H9 (cell line): Measurements from ENCODE around the gene FAAP100. TPM values are rescaled to one million over a fixed set of nuclear protein-coding genes. Genes with fewer than 3 reads are reported as not detected.

Experiments used
- DNase-seq: peaks from one replicate; pipeline ENCODE4 v3.0.0-alpha.2; 2017
- H2AFZ ChIP-seq: one replicate; pipeline ENCODE4 v1.6.1; 2013; ENCODE audit warnings: mild to moderate bottlenecking, low read length, control low read depth, moderate library complexity
- H2AK5ac ChIP-seq: 2 replicates; pipeline ENCODE4 v1.6.1; 2013; ENCODE audit warnings: low read length, control low read depth, mixed read lengths; ENCODE audit not compliant: insufficient read length
- H2BK120ac ChIP-seq: one replicate; pipeline ENCODE4 v1.6.1; 2013; ENCODE audit warnings: low read depth, mild to moderate bottlenecking, low read length, control low read depth, inconsistent platforms; ENCODE audit not compliant: poor library complexity, severe bottlenecking
- H2BK12ac ChIP-seq: 2 replicates; pipeline ENCODE4 v1.6.1; 2013; ENCODE audit warnings: low read length, control low read depth, mixed read lengths, low read depth; ENCODE audit not compliant: insufficient read length
- H2BK15ac ChIP-seq: 2 replicates; pipeline ENCODE4 v1.6.1; 2013; ENCODE audit warnings: low read depth, low read length, control low read depth
- H2BK20ac ChIP-seq: one replicate; pipeline ENCODE4 v1.6.1; 2013; ENCODE audit warnings: low read depth, mild to moderate bottlenecking, low read length, control low read depth, inconsistent platforms; ENCODE audit not compliant: poor library complexity, severe bottlenecking
- H2BK5ac ChIP-seq: 2 replicates; pipeline ENCODE4 v1.6.1; 2013; ENCODE audit warnings: low read length, control low read depth, mixed read lengths; ENCODE audit not compliant: insufficient read length
- H3K14ac ChIP-seq: 2 replicates; pipeline ENCODE4 v1.6.1; 2013; ENCODE audit warnings: low read length, control low read depth; ENCODE audit not compliant: insufficient read depth
- H3K18ac ChIP-seq: 2 replicates; pipeline ENCODE4 v1.6.1; 2013; ENCODE audit warnings: low read depth, mild to moderate bottlenecking, mixed read lengths, low read length, control low read depth; ENCODE audit not compliant: insufficient read length
- H3K23ac ChIP-seq: 2 replicates; pipeline ENCODE4 v1.6.1; 2013; ENCODE audit warnings: low read length, control low read depth, mixed read lengths, low read depth; ENCODE audit not compliant: insufficient read length
- H3K23me2 ChIP-seq: 2 replicates; pipeline ENCODE4 v1.6.1; 2013; ENCODE audit warnings: low read depth, mild to moderate bottlenecking, mixed read lengths, low read length, control low read depth; ENCODE audit not compliant: insufficient read length, poor library complexity, severe bottlenecking
- H3K27ac ChIP-seq: 2 replicates; pipeline ENCODE4 v1.5.1; 2013; ENCODE audit warnings: low read length, control low read depth, mixed read lengths, low read depth; ENCODE audit not compliant: insufficient read length
- H3K27me3 ChIP-seq: 2 replicates; pipeline ENCODE4 v1.6.1; 2013; ENCODE audit warnings: low read length, control low read depth, inconsistent platforms; ENCODE audit not compliant: insufficient read depth
- H3K4ac ChIP-seq: 2 replicates; pipeline ENCODE4 v1.6.1; 2013; ENCODE audit warnings: low read depth, mild to moderate bottlenecking, control low read depth, inconsistent platforms, low read length, moderate library complexity
- H3K4me1 ChIP-seq: 2 replicates; pipeline ENCODE4 v1.6.1; 2013; ENCODE audit warnings: low read length, control low read depth, inconsistent platforms; ENCODE audit not compliant: insufficient read depth
- H3K4me2 ChIP-seq: 2 replicates; pipeline ENCODE4 v1.6.1; 2013; ENCODE audit warnings: low read length, control low read depth, mixed read lengths; ENCODE audit not compliant: insufficient read length, insufficient read depth
- H3K56ac ChIP-seq: 2 replicates; pipeline ENCODE4 v1.6.1; 2013; ENCODE audit warnings: low read depth, mild to moderate bottlenecking, mixed read lengths, low read length, control low read depth; ENCODE audit not compliant: insufficient read length
- H3K79me1 ChIP-seq: 2 replicates; pipeline ENCODE4 v1.6.1; 2013; ENCODE audit warnings: low read depth, mild to moderate bottlenecking, moderate library complexity, low read length, control low read depth, inconsistent platforms; ENCODE audit not compliant: insufficient read depth, poor library complexity, severe bottlenecking
- H3K79me2 ChIP-seq: 2 replicates; pipeline ENCODE4 v1.6.1; 2013; ENCODE audit warnings: low read length, control low read depth, inconsistent platforms; ENCODE audit not compliant: insufficient read depth
- H3K9ac ChIP-seq: 2 replicates; pipeline ENCODE4 v1.6.1; 2013; ENCODE audit warnings: low read length, control low read depth, mixed read lengths; ENCODE audit not compliant: insufficient read length; ENCODE audit errors: extremely low read depth
- H3K9me3 ChIP-seq: one replicate; pipeline ENCODE4 v1.6.1; 2013; ENCODE audit warnings: low read depth, low read length, inconsistent platforms; ENCODE audit not compliant: control insufficient read depth
- H3T11ph ChIP-seq: one replicate; pipeline ENCODE4 v1.6.1; 2013; ENCODE audit warnings: mild to moderate bottlenecking, low read length, control low read depth, inconsistent platforms
- H4K20me1 ChIP-seq: one replicate; pipeline ENCODE4 v1.6.1; 2013; ENCODE audit not compliant: control insufficient read depth, insufficient read length, insufficient read depth
- H4K5ac ChIP-seq: 2 replicates; pipeline ENCODE4 v1.6.1; 2013; ENCODE audit warnings: low read depth, mild to moderate bottlenecking, mixed read lengths, low read length, control low read depth; ENCODE audit not compliant: insufficient read length
- H4K8ac ChIP-seq: replicated peaks from 2 replicates; pipeline ENCODE4 v1.6.1; 2013; ENCODE audit warnings: low read length, control low read depth, mixed read lengths, low read depth; ENCODE audit not compliant: insufficient read length
- H4K91ac ChIP-seq: 2 replicates; pipeline ENCODE4 v1.6.1; 2013; ENCODE audit warnings: low read depth, mild to moderate bottlenecking, moderate library complexity, mixed read lengths, low read length, control low read depth; ENCODE audit not compliant: insufficient read length
- H3K27ac Mint-ChIP-seq, 3 experiments: 2 replicates in 2 of 3; 3 replicates in 1 of 3; pipeline ENCODE4 v1.8.0; 2020 to 2021; ENCODE audit warnings: mixed read lengths in 3 of 3, mild to moderate bottlenecking in 1 of 3, moderate library complexity in 1 of 3
- H3K27me3 Mint-ChIP-seq: 2 replicates; pipeline ENCODE4 v1.8.0; 2021; ENCODE audit warnings: low read depth, mild to moderate bottlenecking, moderate library complexity, mixed read lengths
- H3K36me3 Mint-ChIP-seq, 3 experiments: 2 replicates in 2 of 3; 3 replicates in 1 of 3; pipeline ENCODE4 v1.8.0; 2020 to 2021; ENCODE audit warnings: low read depth in 3 of 3, mixed read lengths in 3 of 3; ENCODE audit not compliant: insufficient read depth in 1 of 3
- H3K4me1 Mint-ChIP-seq, 2 experiments: 2 replicates each; pipeline ENCODE4 v1.8.0; 2020; ENCODE audit warnings: mixed read lengths in 2 of 2
- H3K4me3 Mint-ChIP-seq, 2 experiments: 2 replicates in 1 of 2; 3 replicates in 1 of 2; pipeline ENCODE4 v1.8.0; 2020 to 2021; ENCODE audit warnings: mild to moderate bottlenecking in 2 of 2, mixed read lengths in 2 of 2, moderate library complexity in 1 of 2
- H3K9me3 Mint-ChIP-seq, 2 experiments: 2 replicates in 1 of 2; 3 replicates in 1 of 2; pipeline ENCODE4 v1.8.0; 2020; ENCODE audit warnings: mild to moderate bottlenecking in 2 of 2, mixed read lengths in 2 of 2, moderate library complexity in 1 of 2
- CTCF ChIP-seq: fragments of 200-600 bp; sonication (generic); conservative IDR thresholded peaks from 3 replicates; pipeline ENCODE4 v1.8.0; 2021; ENCODE audit warnings: antibody characterized with exemption, mild to moderate bottlenecking
- WGBS: extraction: QIAGEN DNeasy Blood & Tissue Kit; methylation state at CpG from one replicate; pipeline ENCODE4 v1.1.7; 2013; ENCODE audit warnings: missing lambda C conversion rate, low lambda C conversion rate, mixed read lengths; ENCODE audit not compliant: insufficient read length; ENCODE audit errors: extremely low coverage; 5-methylcytosine and 5-hydroxymethylcytosine counted together
- total RNA-seq: library from RNA; stranded (reverse); gene quantifications from 2 replicates; pipeline ENCODE4 v1.2.1, GENCODE V29; 2021

The FAAP100 gene
- total RNA-seq, 1 experiment from 2014 or later = 54.0 TPM

DNA sequence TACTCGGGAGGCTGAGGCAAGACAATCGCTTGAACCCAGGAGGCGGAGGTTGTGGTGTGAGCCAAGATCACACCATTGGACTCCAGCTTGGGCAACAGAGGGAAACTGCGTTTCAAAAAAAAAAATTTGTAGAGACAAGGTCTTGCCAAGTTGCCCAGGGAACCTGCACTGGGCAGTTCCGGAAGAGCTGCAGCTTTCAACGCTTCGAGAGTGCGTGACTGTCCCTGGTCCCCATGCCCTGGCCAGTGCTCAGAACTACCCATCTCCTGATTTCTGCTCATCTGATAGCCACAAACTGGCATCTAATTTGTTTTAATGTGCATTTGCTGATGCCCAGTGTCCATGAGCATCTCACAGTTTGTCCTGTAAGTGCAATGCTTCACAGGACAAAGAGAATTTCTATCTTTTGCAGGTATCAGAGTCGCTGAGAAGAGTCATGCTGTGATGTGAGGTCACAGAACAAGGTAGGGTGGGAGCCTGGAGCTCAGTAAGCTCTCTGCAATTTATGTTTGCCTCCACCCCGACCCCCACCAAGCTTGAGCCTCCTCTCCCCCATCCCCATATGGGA, 43.4 kb downstream of the FAAP100 start:
- H3K4me1 Mint-ChIP-seq = peaks cover 17 to 26% of the 10 kb centered on the region in 2 experiments
- H3K79me2 ChIP-seq = peaks cover 19% of the 10 kb centered on the region; the same call in 1 of the 2 replicates

More for the DNA sequence above, 43.4 kb downstream of the FAAP100 start:
- Histone ChIP-seq H3K9ac (no peak overlapping the region), H2BK5ac (no peak overlapping the region), H3T11ph (no peak overlapping the region), H3K27ac (no peak overlapping the region), H3K4ac (no peak overlapping the region), H3K4me2 (peak overlapping the region; percentile 97), H4K5ac (no peak overlapping the region), H3K23me2 (peaks cover 25% of the 10 kb centered on the region), H3K9me3 (no peaks in the 10 kb centered on the region), H3K27me3 (no peaks in the 10 kb centered on the region), H2BK20ac (no peak overlapping the region), H3K4me1 (no peaks in the 10 kb centered on the region), H4K91ac (no peak overlapping the region), H3K79me1 (no peaks in the 10 kb centered on the region), H3K14ac (no peak overlapping the region), H3K56ac (no peak overlapping the region), H4K8ac (no peak overlapping the region), H2BK12ac (no peak overlapping the region), H4K20me1 (no peaks in the 10 kb centered on the region), H2AK5ac (no peak overlapping the region), H3K18ac (no peak overlapping the region), H2BK120ac (no peak overlapping the region), H3K23ac (no peak overlapping the region), H2AFZ (no peak overlapping the region), H2BK15ac (no peak overlapping the region)
- H3K36me3 Mint-ChIP-seq = peaks cover 38 to 45% (median 38%) of the 10 kb centered on the region in 3 experiments
- peak overlapping the region; percentile 97 to 100 for H3K4me3 Mint-ChIP-seq
- peak; percentile 71 for DNase-seq
- peaks cover 7 to 22% of the 10 kb centered on the region in 2 experiments; a peak in 4 of 5 replicates for H3K9me3 Mint-ChIP-seq
- H3K27me3 Mint-ChIP-seq = peaks cover 12% of the 10 kb centered on the region
- peak overlapping the region in 2 of 3 experiments; percentile 76 to 95; a peak in 4 of 7 replicates for H3K27ac Mint-ChIP-seq
- no peak for TF ChIP-seq CTCF
- no CpG with 5 or more reads among the region's 10 CpGs for WGBS
